Common myeloid progenitor, CD34-positive (primary cell): Measurements from ENCODE around the gene TMEM175.

Experiments
- CTCF ChIA-PET: fragments of 350-600 bp; sonication (Branson Sonifier 250); formaldehyde crosslinking; loops from one replicate; lab custom pipeline; 2021; ENCODE audit warnings: antibody characterized with exemption; lab: Charles Lee
- POLR2A ChIA-PET: fragments of 350-600 bp; sonication (Branson Sonifier 250); formaldehyde crosslinking; loops from one replicate; lab custom pipeline; 2021; ENCODE audit warnings: antibody characterized with exemption; lab: Charles Lee
- DNase-seq, 3 donors: peaks; one replicate each; pipeline versions ENCODE4 v3.0.0 to v3.0.0-alpha.2; 2013
- H3K27ac ChIP-seq, 2 experiments: 1 replicate in 1 of 2; 2 replicates in 1 of 2; pipeline ENCODE4 v1.7.0; 2013; ENCODE audit warnings: inconsistent platforms in 2 of 2, low read length in 2 of 2, mild to moderate bottlenecking in 2 of 2, low read depth in 1 of 2, moderate library complexity in 1 of 2; ENCODE audit not compliant: severe bottlenecking in 2 of 2, insufficient read depth in 1 of 2, poor library complexity in 1 of 2
- H3K27me3 ChIP-seq, 5 experiments: replicated peaks in 2 of 5; 1 replicate in 3 of 5; 2 replicates in 2 of 5; pipeline versions ENCODE4 v1.6.1 to v1.7.0; 2013; ENCODE audit warnings: low read length in 4 of 5, mild to moderate bottlenecking in 2 of 5, moderate library complexity in 2 of 5, inconsistent platforms in 1 of 5; ENCODE audit not compliant: insufficient read depth in 5 of 5, control insufficient read depth in 4 of 5
- H3K36me3 ChIP-seq, 4 experiments: 1 replicate in 2 of 4; 2 replicates in 2 of 4; pipeline versions ENCODE4 v1.6.1 to v1.7.0; 2013; ENCODE audit warnings: low read length in 3 of 4, control low read depth in 1 of 4, mild to moderate bottlenecking in 1 of 4; ENCODE audit not compliant: control insufficient read depth in 4 of 4, insufficient read depth in 4 of 4
- H3K4me1 ChIP-seq, 4 experiments: 1 replicate in 3 of 4; 2 replicates in 1 of 4; pipeline versions ENCODE4 v1.6.1 to v1.7.1; 2013; ENCODE audit warnings: low read length in 3 of 4, mild to moderate bottlenecking in 3 of 4, control low read depth in 1 of 4, inconsistent platforms in 1 of 4, moderate library complexity in 1 of 4; ENCODE audit not compliant: control insufficient read depth in 4 of 4, insufficient read depth in 4 of 4; ENCODE audit errors: control extremely low read depth in 1 of 4
- H3K4me3 ChIP-seq, 7 experiments: 1 replicate in 4 of 7; 2 replicates in 3 of 7; pipeline versions ENCODE4 v1.5.1 to v1.7.0; 2013; ENCODE audit warnings: mild to moderate bottlenecking in 7 of 7, low read length in 6 of 7, moderate library complexity in 6 of 7, inconsistent platforms in 2 of 7, low read depth in 2 of 7, control low read depth in 1 of 7; ENCODE audit not compliant: insufficient read depth in 4 of 7, control insufficient read depth in 1 of 7; ENCODE audit errors: extremely low read depth in 1 of 7
- H3K9me3 ChIP-seq, 5 experiments: 1 replicate in 4 of 5; 2 replicates in 1 of 5; pipeline versions ENCODE4 v1.6.1 to v1.7.1; 2013; ENCODE audit warnings: low read length in 4 of 5, mild to moderate bottlenecking in 2 of 5, inconsistent platforms in 1 of 5, low read depth in 1 of 5, moderate library complexity in 1 of 5; ENCODE audit not compliant: control insufficient read depth in 4 of 5, insufficient read depth in 2 of 5; ENCODE audit errors: control extremely low read depth in 1 of 5
- WGBS: methylation state at CpG from one replicate; pipeline ENCODE4 v1.1.5; 2013; ENCODE audit not compliant: insufficient coverage; 5-methylcytosine and 5-hydroxymethylcytosine counted together

Gene TMEM175

DNA sequence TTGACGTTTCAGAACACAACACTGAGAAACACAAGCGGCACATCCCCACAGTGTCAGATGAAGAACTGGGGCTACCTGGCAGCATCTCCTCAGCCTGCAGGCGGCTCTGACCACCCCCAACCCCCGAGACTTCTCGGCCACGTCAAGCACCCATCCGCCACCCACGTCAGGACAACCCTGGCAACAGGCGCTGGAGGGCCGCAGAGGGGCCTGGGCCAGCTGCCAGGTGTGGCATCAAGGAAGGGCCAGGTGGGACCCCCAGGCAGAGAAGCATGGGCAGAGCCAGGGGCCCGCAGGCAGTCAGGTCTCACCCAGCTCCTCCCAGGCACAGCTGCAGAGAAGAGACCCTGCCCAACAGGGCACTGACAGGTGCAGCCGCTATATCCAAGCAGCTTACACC lies 22.4 kb upstream of the TMEM175 start:
- H3K4me3 ChIP-seq = no peak overlapping the region
- ChIA-PET POLR2A (no interaction called here), CTCF (no interaction called here)
- WGBS = 93% methylated on average over 9 of the region's 12 CpGs
- H3K27me3 ChIP-seq = no peaks in the 10 kb centered on the region
- peaks cover 0 to 8% (median 6%) of the 10 kb centered on the region in 4 experiments for H3K4me1 ChIP-seq
- peaks cover 7 to 55% (median 35%) of the 10 kb centered on the region in 4 experiments for H3K36me3 ChIP-seq
- no peak overlapping the region for H3K27ac ChIP-seq
- no peaks in the 10 kb centered on the region for H3K9me3 ChIP-seq
- DNase-seq = no peak

GRCh38 chr4:910366-911091 lies 21.7 kb upstream of the TMEM175 start:
- DNase-seq = no peak
- CTCF ChIA-PET = no interaction called here
- WGBS = 97% methylated on average over 22 of the region's 26 CpGs
- Histone ChIP-seq H3K36me3 (peaks cover 7 to 55% (median 35%) of the 10 kb centered on the region in 4 experiments), H3K9me3 (no peaks in the 10 kb centered on the region), H3K4me3 (no peak overlapping the region), H3K4me1 (peaks cover 5 to 15% (median 12%) of the 10 kb centered on the region in 4 experiments), H3K27me3 (no peaks in the 10 kb centered on the region), H3K27ac (no peak overlapping the region)
- POLR2A ChIA-PET = no interaction called here

DNA sequence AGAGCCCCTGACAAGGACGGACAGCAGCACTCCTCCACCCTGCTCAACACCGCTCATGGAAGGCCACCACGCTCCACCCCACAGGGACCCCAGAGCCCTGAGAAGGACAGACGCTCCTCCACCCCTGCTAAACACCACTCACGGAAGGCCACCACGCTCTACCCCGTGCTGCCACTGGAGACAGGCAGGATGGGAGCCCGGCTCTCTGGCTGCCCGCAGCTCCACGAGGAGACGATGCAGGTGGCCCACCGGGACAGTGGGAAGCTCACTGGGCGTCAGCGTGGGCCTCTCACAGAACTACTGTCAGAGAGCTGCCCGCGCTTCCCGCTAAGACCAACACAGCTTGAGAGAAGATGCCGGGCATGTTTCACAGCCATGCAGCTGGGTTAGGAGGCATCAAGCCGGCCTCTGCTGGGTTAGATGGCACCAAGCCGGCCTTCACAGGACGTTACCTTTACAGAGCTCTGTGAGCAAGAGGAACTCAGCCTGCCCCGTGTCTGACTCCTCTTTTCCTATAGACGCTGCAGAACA lies 21.0 kb upstream of the TMEM175 start:
- ChIA-PET POLR2A (no interaction called here), CTCF (interaction anchor here (1.0 to 1.6 kb wide), 2 partner anchors 43 to 76 kb away, joined by 4 read pairs; partner anchors contain the start of gene IDUA)
- peaks cover 9 to 22% (median 17%) of the 10 kb centered on the region in 4 experiments for H3K4me1 ChIP-seq
- H3K4me3 ChIP-seq = no peak overlapping the region
- peaks cover 7 to 55% (median 34%) of the 10 kb centered on the region in 4 experiments for H3K36me3 ChIP-seq
- no peaks in the 10 kb centered on the region for H3K27me3 ChIP-seq
- no peak overlapping the region for H3K27ac ChIP-seq
- DNase-seq = no peak
- H3K9me3 ChIP-seq = no peaks in the 10 kb centered on the region
- 98% methylated on average over 22 of the region's 23 CpGs for WGBS

DNA sequence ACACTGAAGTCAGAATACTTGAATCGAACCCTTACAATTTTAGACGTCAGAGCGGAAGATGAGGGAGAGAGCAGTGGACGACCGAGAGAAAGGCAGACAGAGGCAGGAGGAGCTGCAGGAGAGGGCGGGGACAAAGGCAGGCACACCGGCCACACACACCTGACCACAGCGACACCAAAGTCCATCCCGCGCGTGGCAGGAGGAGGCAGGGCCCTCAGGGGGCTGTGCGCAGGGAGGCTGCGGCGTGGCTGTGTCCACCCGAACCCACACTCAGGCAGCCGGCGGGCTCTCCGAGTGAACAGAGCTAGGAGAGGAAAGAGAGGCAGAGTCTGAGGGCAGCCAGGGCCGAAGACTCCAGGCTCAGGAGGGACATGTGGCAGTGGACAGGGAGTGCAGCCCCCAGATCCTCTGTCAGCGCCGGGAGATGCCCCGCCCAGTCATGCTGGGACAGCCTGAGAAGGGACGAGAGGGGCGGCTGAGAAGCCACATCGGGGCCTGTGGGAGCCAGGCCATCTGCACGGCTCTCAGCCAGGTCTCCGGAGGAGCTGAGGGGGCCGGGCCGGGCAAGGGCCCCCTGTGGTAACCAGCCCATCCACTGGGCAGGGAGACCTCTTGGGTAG lies 20.3 kb upstream of the TMEM175 start:
- ChIA-PET POLR2A (no interaction called here), CTCF (interaction anchor here (1.0 to 1.6 kb wide), 2 partner anchors 42 to 75 kb away, joined by 4 read pairs; partner anchors contain the start of gene IDUA)
- H3K9me3 ChIP-seq = no peaks in the 10 kb centered on the region
- no peaks in the 10 kb centered on the region for H3K27me3 ChIP-seq
- peaks cover 12 to 25% (median 17%) of the 10 kb centered on the region in 4 experiments for H3K4me1 ChIP-seq
- WGBS = 95% methylated on average over 27 of the region's 29 CpGs
- H3K36me3 ChIP-seq = peaks cover 7 to 55% (median 31%) of the 10 kb centered on the region in 4 experiments
- no peak overlapping the region for H3K4me3 ChIP-seq
- no peak for DNase-seq
- no peak overlapping the region for H3K27ac ChIP-seq

DNA sequence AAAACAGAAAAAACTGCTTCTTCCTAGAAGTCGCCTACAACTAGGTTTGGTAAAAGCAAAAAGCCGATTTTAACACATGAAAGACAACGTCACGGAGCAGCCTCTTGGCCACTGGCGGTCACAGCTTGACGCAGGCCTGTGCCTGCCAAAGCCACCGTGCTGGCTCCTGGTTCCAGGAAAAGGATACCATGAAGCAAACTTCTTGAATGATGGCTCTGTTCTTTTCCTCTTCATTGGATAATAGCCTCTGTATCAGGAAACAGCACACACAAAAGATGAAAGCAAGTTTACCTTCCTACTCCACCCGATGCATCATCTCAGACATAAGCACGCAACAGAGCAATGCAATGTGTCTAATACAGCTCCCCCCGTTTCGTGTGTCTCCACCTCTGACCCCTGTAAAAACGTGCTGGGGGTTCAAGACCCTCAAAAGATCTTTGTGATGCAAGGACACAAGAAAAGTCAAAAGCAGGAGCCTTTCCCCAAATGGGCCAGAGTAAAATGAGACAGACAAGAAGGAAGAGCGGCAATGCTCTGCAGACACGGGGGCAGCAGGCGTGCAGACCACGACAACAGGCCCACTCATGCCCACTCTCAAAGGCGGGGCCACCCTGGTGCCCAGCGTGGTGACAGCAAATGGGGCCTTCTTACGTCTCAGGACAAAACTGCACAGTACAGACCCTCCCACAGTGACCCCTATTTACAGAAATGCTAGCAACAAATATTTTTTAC lies 19.5 kb upstream of the TMEM175 start:
- WGBS = 94% methylated on average over 19 of the region's 19 CpGs
- peaks cover 7 to 53% (median 30%) of the 10 kb centered on the region in 4 experiments for H3K36me3 ChIP-seq

GRCh38 chr4:913280-913618 lies 19.0 kb upstream of the TMEM175 start:
- 95% methylated on average over 4 of the region's 4 CpGs for WGBS
- POLR2A ChIA-PET = no interaction called here
- CTCF ChIA-PET = no interaction called here
- H3K36me3 ChIP-seq = peaks cover 7 to 47% (median 29%) of the 10 kb centered on the region in 4 experiments
- peaks cover 12 to 25% (median 17%) of the 10 kb centered on the region in 4 experiments for H3K4me1 ChIP-seq
- no peak overlapping the region for H3K4me3 ChIP-seq
- no peak for DNase-seq
- no peak overlapping the region for H3K27ac ChIP-seq
- peaks cover 0 to 2% (median 0%) of the 10 kb centered on the region in 5 experiments for H3K9me3 ChIP-seq
- H3K27me3 ChIP-seq = no peaks in the 10 kb centered on the region

More for the DNA sequence above, 19.5 kb upstream of the TMEM175 start:
- ChIA-PET POLR2A (no interaction called here), CTCF (interaction anchor here (1.6 kb wide), 1 partner anchor 75 kb away, joined by 4 read pairs; the partner anchor contains the start of gene IDUA)
- H3K4me1 ChIP-seq = peaks cover 12 to 25% (median 17%) of the 10 kb centered on the region in 4 experiments
- H3K27me3 ChIP-seq = no peaks in the 10 kb centered on the region
- no peak overlapping the region for H3K4me3 ChIP-seq
- H3K27ac ChIP-seq = no peak overlapping the region
- no peaks in the 10 kb centered on the region for H3K9me3 ChIP-seq
- DNase-seq = no peak
